ENCODE data around the gene DNAH6. TPM values are rescaled to one million over a fixed set of nuclear protein-coding genes. Genes with fewer than 3 reads are reported as not detected.
A peak's percentile ranks its signal among the peaks of the same experiment; 100 is the strongest.

Gene DNAH6
- total RNA-seq, 2 experiments from 2014 or later, result 0.60 to 1.00 TPM

DNA sequence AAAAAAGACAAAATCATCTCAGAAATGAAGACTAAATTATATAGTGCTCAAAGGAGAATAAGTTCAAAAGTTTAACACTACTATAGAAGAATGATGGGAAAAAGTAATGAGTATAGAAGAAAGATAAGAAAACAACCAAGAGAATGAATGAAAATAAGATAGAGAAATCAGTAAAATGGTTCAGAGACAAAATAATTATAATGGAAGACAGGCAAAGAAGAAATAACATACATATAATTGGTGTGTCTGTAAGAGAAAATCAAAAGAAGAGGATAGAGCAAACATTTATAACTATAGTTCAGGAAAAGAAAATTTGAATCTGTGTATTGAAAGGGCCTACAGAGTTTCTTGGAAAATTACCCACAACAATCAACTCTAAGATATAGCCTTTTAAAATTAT, 43.5 kb downstream of the DNAH6 start:
- ChIA-PET CTCF (no interaction called here), POLR2A (no interaction called here)
- Mint-ChIP-seq H3K4me1 (no peaks in the 10 kb centered on the region), H3K4me3 (no peak overlapping the region), H3K36me3 (ENCODE audit: low read depth) (peaks cover 4% of the 10 kb centered on the region), H3K27me3 (no peaks in the 10 kb centered on the region), H3K9me3 (peaks cover 12% of the 10 kb centered on the region), H3K27ac (no peak overlapping the region)
- no peak for DNase-seq

DNA sequence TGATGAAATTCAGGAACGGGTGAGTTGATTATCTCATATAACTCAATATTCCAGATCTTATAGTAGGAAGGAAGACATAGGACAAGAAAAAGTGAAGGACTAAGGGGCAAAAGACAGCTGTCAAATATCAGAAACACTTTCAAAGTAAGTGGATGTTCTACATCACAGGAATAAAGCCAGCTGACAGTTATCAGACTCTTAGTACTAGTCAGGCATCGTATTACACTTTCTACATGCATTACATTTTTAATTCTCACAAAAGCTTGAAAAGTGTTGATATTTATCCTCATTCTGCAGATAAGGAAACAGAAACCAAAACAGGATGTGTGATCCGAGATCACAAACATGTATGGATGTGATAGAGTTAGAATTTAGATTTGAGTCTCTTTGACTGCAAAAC, 63.4 kb downstream of the DNAH6 start:
- no peaks in the 10 kb centered on the region for H3K27me3 Mint-ChIP-seq
- H3K4me3 Mint-ChIP-seq, result no peak overlapping the region
- peaks cover 14% of the 10 kb centered on the region for H3K4me1 Mint-ChIP-seq
- DNase-seq, result no peak
- no peaks in the 10 kb centered on the region for H3K36me3 Mint-ChIP-seq (ENCODE audit: low read depth)
- CTCF ChIA-PET, result interaction anchor here (0.6 kb wide), 1 partner anchor 72 kb away, joined by 3 read pairs; no protein-coding TSS in a partner anchor
- H3K9me3 Mint-ChIP-seq, result no peaks in the 10 kb centered on the region
- POLR2A ChIA-PET, result no interaction called here
- peak overlapping the region; percentile 16 for H3K27ac Mint-ChIP-seq

DNA sequence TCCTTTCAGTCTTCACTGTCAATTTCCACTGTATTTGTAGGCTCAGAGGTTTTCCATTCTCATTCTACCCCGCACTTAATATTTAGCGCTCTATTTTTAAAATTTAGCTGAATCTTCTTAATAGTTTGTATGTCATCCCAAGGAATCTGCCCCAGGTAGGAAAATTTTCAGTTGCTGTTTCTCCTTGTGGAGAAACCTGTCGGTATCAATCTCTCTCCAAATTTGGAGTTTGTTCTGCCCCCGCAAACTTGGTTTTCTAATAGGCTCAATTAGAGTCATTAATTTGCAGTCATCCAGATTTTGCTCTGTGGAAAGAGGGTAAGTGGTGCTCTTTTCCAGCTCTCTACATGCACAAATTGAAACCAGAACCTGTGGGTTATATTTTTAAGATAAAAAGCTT, 87.6 kb downstream of the DNAH6 start:
- Mint-ChIP-seq H3K9me3 (peaks cover 18% of the 10 kb centered on the region), H3K36me3 (ENCODE audit: low read depth) (peaks cover 4% of the 10 kb centered on the region), H3K4me3 (no peak overlapping the region), H3K27me3 (no peaks in the 10 kb centered on the region), H3K4me1 (peaks cover 3% of the 10 kb centered on the region), H3K27ac (no peak overlapping the region)
- ChIA-PET CTCF (interaction anchor here (1.0 to 1.4 kb wide), 2 partner anchors 19 to 42 kb away, joined by 3 read pairs; no protein-coding TSS in a partner anchor), POLR2A (no interaction called here)
- DNase-seq, result no peak

- peaks cover 4% of the 10 kb centered on the region for H3K4me1 Mint-ChIP-seq
- ChIA-PET CTCF (no interaction called here), POLR2A (no interaction called here)
- no peaks in the 10 kb centered on the region for H3K27me3 Mint-ChIP-seq
- peaks cover 2% of the 10 kb centered on the region for H3K36me3 Mint-ChIP-seq (ENCODE audit: low read depth)
- no peak for DNase-seq
- H3K27ac Mint-ChIP-seq, result no peak overlapping the region
- H3K9me3 Mint-ChIP-seq, result peaks cover 5% of the 10 kb centered on the region
- no peak overlapping the region for H3K4me3 Mint-ChIP-seq
Measured at GRCh38 chr2:84613082-84613481, 96.8 kb downstream of the DNAH6 start.

GRCh38 chr2:84619794-84620371, 103.6 kb downstream of the DNAH6 start:
- H3K36me3 Mint-ChIP-seq (ENCODE audit: low read depth), result no peaks in the 10 kb centered on the region
- H3K27me3 Mint-ChIP-seq, result no peaks in the 10 kb centered on the region
- ChIA-PET CTCF (interaction anchor here (1.5 kb wide), 1 partner anchor 12 kb away, joined by 3 read pairs; no protein-coding TSS in a partner anchor), POLR2A (no interaction called here)
- H3K4me3 Mint-ChIP-seq, result no peak overlapping the region
- H3K9me3 Mint-ChIP-seq, result no peaks in the 10 kb centered on the region
- no peak for DNase-seq
- no peak overlapping the region for H3K27ac Mint-ChIP-seq
- peaks cover 7% of the 10 kb centered on the region for H3K4me1 Mint-ChIP-seq

- POLR2A ChIA-PET, result no interaction called here
- Mint-ChIP-seq H3K27ac (no peak overlapping the region), H3K27me3 (peaks cover 2% of the 10 kb centered on the region), H3K4me3 (no peak overlapping the region), H3K4me1 (peaks cover 28% of the 10 kb centered on the region), H3K36me3 (ENCODE audit: low read depth) (no peaks in the 10 kb centered on the region), H3K9me3 (no peaks in the 10 kb centered on the region)
- CTCF ChIA-PET, result no interaction called here
- DNase-seq, result no peak
Measured at GRCh38 chr2:84628486-84628885, 112.2 kb downstream of the DNAH6 start.

- DNase-seq, result no peak
- H3K9me3 Mint-ChIP-seq, result no peaks in the 10 kb centered on the region
- H3K27ac Mint-ChIP-seq, result no peak overlapping the region
- H3K4me1 Mint-ChIP-seq, result peaks cover 29% of the 10 kb centered on the region
- POLR2A ChIA-PET, result no interaction called here
- no peaks in the 10 kb centered on the region for H3K36me3 Mint-ChIP-seq (ENCODE audit: low read depth)
- no peak overlapping the region for H3K4me3 Mint-ChIP-seq
- CTCF ChIA-PET, result no interaction called here
- H3K27me3 Mint-ChIP-seq, result peaks cover 2% of the 10 kb centered on the region
Measured at GRCh38 chr2:84629550-84629949, 113.3 kb downstream of the DNAH6 start.

- Mint-ChIP-seq H3K27me3 (peaks cover 2% of the 10 kb centered on the region), H3K36me3 (ENCODE audit: low read depth) (no peaks in the 10 kb centered on the region), H3K27ac (no peak overlapping the region), H3K9me3 (no peaks in the 10 kb centered on the region), H3K4me1 (peaks cover 29% of the 10 kb centered on the region), H3K4me3 (no peak overlapping the region)
- CTCF ChIA-PET, result interaction anchor here (1.2 kb wide), 2 partner anchors 11 to 241 kb away, joined by 3 read pairs; no protein-coding TSS in a partner anchor
- POLR2A ChIA-PET, result no interaction called here
- DNase-seq, result peak; percentile 11
Measured at GRCh38 chr2:84631047-84631446, 114.7 kb downstream of the DNAH6 start.

DNA sequence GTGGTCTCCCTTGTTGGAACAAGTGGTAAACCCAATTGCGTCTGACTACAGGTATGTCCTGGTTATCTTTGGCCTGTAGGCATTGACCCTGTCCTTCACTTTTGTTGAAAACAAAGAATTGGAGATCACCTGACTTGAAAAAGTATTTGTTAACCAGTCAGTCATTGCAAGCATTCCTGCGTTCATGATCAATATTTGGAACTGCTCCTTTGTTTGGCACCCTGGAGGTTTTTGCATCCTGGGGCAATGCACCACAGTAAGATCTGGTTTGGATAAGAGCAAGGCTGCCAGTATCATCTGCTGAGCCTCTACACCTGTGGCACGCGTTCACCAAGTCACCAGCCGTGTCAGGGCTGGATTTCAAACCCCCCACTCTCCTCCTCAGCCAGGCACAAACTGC, 115.7 kb downstream of the DNAH6 start:
- Mint-ChIP-seq H3K4me3 (no peak overlapping the region), H3K27me3 (peaks cover 2% of the 10 kb centered on the region), H3K36me3 (ENCODE audit: low read depth) (no peaks in the 10 kb centered on the region), H3K27ac (no peak overlapping the region), H3K4me1 (peaks cover 29% of the 10 kb centered on the region), H3K9me3 (no peaks in the 10 kb centered on the region)
- no peak for DNase-seq
- POLR2A ChIA-PET, result no interaction called here
- CTCF ChIA-PET, result interaction anchor here (0.5 to 1.2 kb wide), 3 partner anchors 12 to 289 kb away, joined by 3 read pairs; no protein-coding TSS in a partner anchor

- DNase-seq, result no peak
- ChIA-PET CTCF (interaction anchor here (0.6 kb wide), 1 partner anchor 163 kb away, joined by 6 read pairs; no protein-coding TSS in a partner anchor), POLR2A (no interaction called here)
- Mint-ChIP-seq H3K27ac (peak overlapping the region; percentile 0), H3K36me3 (ENCODE audit: low read depth) (peaks cover 4% of the 10 kb centered on the region), H3K4me1 (peaks cover 22% of the 10 kb centered on the region), H3K4me3 (no peak overlapping the region), H3K27me3 (no peaks in the 10 kb centered on the region), H3K9me3 (peaks cover 2% of the 10 kb centered on the region)
Measured at GRCh38 chr2:84636080-84636971, 120.0 kb downstream of the DNAH6 start.

DNA sequence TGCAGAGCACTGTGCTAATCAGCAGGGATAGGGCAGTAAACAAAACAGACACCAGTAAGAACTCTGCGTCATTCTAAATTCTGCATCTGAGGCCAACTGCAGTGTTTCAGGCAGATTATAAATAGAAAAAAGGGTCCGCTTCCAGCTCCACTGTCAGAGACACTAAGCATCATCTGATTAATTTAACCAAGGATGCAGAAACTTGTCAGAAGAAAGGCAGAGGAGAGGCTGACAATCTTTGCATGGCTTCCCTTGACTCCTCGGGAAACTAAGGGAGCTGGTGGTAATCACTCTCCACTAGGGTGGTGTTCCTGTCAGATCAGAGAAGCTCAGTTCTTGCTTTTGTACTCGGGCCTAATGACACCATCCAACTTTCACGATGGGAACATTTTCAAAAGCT, 123.5 kb downstream of the DNAH6 start:
- H3K4me1 Mint-ChIP-seq, result no peaks in the 10 kb centered on the region
- peaks cover 16% of the 10 kb centered on the region for H3K9me3 Mint-ChIP-seq
- H3K36me3 Mint-ChIP-seq (ENCODE audit: low read depth), result peaks cover 17% of the 10 kb centered on the region
- H3K4me3 Mint-ChIP-seq, result no peak overlapping the region
- H3K27me3 Mint-ChIP-seq, result no peaks in the 10 kb centered on the region
- ChIA-PET POLR2A (no interaction called here), CTCF (no interaction called here)
- H3K27ac Mint-ChIP-seq, result no peak overlapping the region
- DNase-seq, result no peak

DNA sequence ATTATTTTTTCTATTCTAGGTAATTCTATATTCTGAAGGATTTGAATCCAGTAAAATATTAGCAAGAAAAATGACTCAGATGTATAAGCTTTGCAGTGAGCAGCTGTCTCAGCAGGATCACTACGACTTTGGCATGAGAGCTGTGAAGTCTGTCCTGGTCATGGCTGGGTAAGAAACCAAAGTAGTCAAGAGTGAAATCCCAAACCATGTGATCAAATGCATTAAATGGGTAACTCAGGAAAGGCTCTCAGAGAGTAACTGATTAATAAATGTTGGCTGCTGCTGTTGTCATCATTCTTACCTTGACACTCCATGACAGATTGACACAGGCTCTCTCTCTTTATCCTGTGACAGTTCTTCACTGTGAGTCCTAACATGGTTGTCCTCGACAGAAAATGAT, 124.1 kb downstream of the DNAH6 start:
- no peaks in the 10 kb centered on the region for H3K4me1 Mint-ChIP-seq
- peaks cover 19% of the 10 kb centered on the region for H3K36me3 Mint-ChIP-seq (ENCODE audit: low read depth)
- no peak overlapping the region for H3K4me3 Mint-ChIP-seq
- H3K9me3 Mint-ChIP-seq, result peaks cover 16% of the 10 kb centered on the region
- H3K27ac Mint-ChIP-seq, result no peak overlapping the region
- CTCF ChIA-PET, result no interaction called here
- H3K27me3 Mint-ChIP-seq, result no peaks in the 10 kb centered on the region
- POLR2A ChIA-PET, result no interaction called here
- DNase-seq, result no peak

GRCh38 chr2:84641021-84641420, 124.7 kb downstream of the DNAH6 start:
- Mint-ChIP-seq H3K9me3 (peaks cover 20% of the 10 kb centered on the region), H3K4me1 (peaks cover under 1% of the 10 kb centered on the region), H3K36me3 (ENCODE audit: low read depth) (peaks cover 24% of the 10 kb centered on the region), H3K27me3 (no peaks in the 10 kb centered on the region), H3K4me3 (no peak overlapping the region), H3K27ac (no peak overlapping the region)
- DNase-seq, result no peak
- POLR2A ChIA-PET, result no interaction called here
- CTCF ChIA-PET, result no interaction called here
